ENCODE measurements around the gene HSD11B1L.

The HSD11B1L gene

GRCh38 chr19:5707576-5708575, 27.0 kb downstream of the HSD11B1L start:
- Histone ChIP-seq H3K9me3 (ENCODE audit: control insufficient read depth in 1 of 2, low read length in 2 of 2) (no peaks in the 10 kb centered on the region), H3K27me3 (ENCODE audit: low read depth, low read length) (no peaks in the 10 kb centered on the region), H3K4me3 (ENCODE audit: low read depth in 1 of 2, low read length in 2 of 2) (no peak overlapping the region), H3K4me1 (ENCODE audit: control insufficient read depth in 1 of 2, insufficient read depth in 2 of 2, low read length in 2 of 2) (no peaks in the 10 kb centered on the region), H3K27ac (ENCODE audit: low read length) (no peak overlapping the region), H3K36me3 (ENCODE audit: control insufficient read depth in 1 of 2, insufficient read depth in 2 of 2, low read length in 2 of 2) (peaks cover 22 to 83% of the 10 kb centered on the region in 2 donors)

DNA sequence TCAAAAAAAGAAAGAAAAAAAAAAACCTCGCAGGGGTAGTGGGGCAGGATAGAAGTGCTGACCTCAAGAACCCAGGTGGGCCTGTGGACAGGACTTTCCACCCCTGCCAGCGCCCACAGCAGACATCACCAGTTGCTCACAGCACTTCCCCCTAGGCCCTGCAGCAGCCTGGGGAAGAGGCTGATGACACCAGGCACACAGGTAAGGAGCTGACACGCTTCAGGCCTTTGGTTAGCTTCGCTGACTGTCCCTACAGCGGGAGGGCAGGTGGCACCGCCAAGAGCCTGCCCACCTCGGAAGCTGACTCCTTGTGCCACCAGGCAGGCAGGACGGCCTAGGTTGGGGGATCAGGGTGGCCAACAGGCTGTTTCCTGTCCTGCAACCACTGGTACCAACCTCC, 30.2 kb downstream of the HSD11B1L start:
- peaks cover 26 to 63% of the 10 kb centered on the region in 2 donors for H3K36me3 ChIP-seq (ENCODE audit: control insufficient read depth in 1 of 2, insufficient read depth in 2 of 2, low read length in 2 of 2)
- no peaks in the 10 kb centered on the region for H3K4me1 ChIP-seq (ENCODE audit: control insufficient read depth in 1 of 2, insufficient read depth in 2 of 2, low read length in 2 of 2)
- no peak overlapping the region for H3K4me3 ChIP-seq (ENCODE audit: low read depth in 1 of 2, low read length in 2 of 2)
- H3K9me3 ChIP-seq (ENCODE audit: control insufficient read depth in 1 of 2, low read length in 2 of 2) = no peaks in the 10 kb centered on the region
- H3K27me3 ChIP-seq (ENCODE audit: low read depth, low read length) = no peaks in the 10 kb centered on the region
- no peak overlapping the region for H3K27ac ChIP-seq (ENCODE audit: low read length)

DNA sequence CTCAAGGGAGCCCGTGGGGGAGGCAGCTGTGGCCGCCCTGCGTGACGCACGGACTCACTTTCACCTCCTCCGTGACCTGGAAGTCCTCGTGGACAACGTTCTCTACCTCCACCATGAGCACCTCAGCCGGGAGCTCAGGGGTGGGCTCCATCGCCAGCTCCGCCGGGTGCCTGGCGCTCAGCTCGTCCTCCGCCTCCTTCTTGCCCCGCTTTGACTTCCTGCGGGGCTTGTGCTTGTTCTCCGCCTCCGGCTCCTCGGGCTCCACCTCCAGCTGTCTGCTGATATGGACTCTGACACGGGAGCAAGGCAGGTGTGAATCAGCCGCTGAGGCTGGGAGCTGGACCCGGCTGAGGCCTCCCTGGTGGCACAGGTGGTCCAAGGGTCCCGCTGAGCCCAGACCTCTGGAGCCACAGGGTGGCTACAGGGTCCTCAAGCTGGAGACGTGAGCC, 30.9 kb downstream of the HSD11B1L start:
- Histone ChIP-seq H3K4me1 (ENCODE audit: control insufficient read depth in 1 of 2, insufficient read depth in 2 of 2, low read length in 2 of 2) (no peaks in the 10 kb centered on the region), H3K27me3 (ENCODE audit: low read depth, low read length) (no peaks in the 10 kb centered on the region), H3K27ac (ENCODE audit: low read length) (no peak overlapping the region), H3K4me3 (ENCODE audit: low read depth in 1 of 2, low read length in 2 of 2) (no peak overlapping the region), H3K36me3 (ENCODE audit: control insufficient read depth in 1 of 2, insufficient read depth in 2 of 2, low read length in 2 of 2) (peaks cover 23 to 56% of the 10 kb centered on the region in 2 donors), H3K9me3 (ENCODE audit: control insufficient read depth in 1 of 2, low read length in 2 of 2) (no peaks in the 10 kb centered on the region)

GRCh38 chr19:5713228-5713627, 32.4 kb downstream of the HSD11B1L start:
- H3K4me1 ChIP-seq (ENCODE audit: control insufficient read depth in 1 of 2, insufficient read depth in 2 of 2, low read length in 2 of 2) = peaks cover 0 to 8% of the 10 kb centered on the region in 2 donors
- H3K4me3 ChIP-seq (ENCODE audit: low read depth in 1 of 2, low read length in 2 of 2) = no peak overlapping the region
- no peaks in the 10 kb centered on the region for H3K9me3 ChIP-seq (ENCODE audit: control insufficient read depth in 1 of 2, low read length in 2 of 2)
- peaks cover 18 to 44% of the 10 kb centered on the region in 2 donors for H3K36me3 ChIP-seq (ENCODE audit: control insufficient read depth in 1 of 2, insufficient read depth in 2 of 2, low read length in 2 of 2)
- H3K27ac ChIP-seq (ENCODE audit: low read length) = no peak overlapping the region
- no peaks in the 10 kb centered on the region for H3K27me3 ChIP-seq (ENCODE audit: low read depth, low read length)

GRCh38 chr19:5714816-5715215, 34.0 kb downstream of the HSD11B1L start:
- Histone ChIP-seq H3K27ac (ENCODE audit: low read length) (no peak overlapping the region), H3K27me3 (ENCODE audit: low read depth, low read length) (no peaks in the 10 kb centered on the region), H3K9me3 (ENCODE audit: control insufficient read depth in 1 of 2, low read length in 2 of 2) (no peaks in the 10 kb centered on the region), H3K4me1 (ENCODE audit: control insufficient read depth in 1 of 2, insufficient read depth in 2 of 2, low read length in 2 of 2) (peaks cover 8 to 19% of the 10 kb centered on the region in 2 donors), H3K36me3 (ENCODE audit: control insufficient read depth in 1 of 2, insufficient read depth in 2 of 2, low read length in 2 of 2) (peaks cover 18 to 43% of the 10 kb centered on the region in 2 donors), H3K4me3 (ENCODE audit: low read depth in 1 of 2, low read length in 2 of 2) (no peak overlapping the region)

- Histone ChIP-seq H3K4me1 (ENCODE audit: control insufficient read depth in 1 of 2, insufficient read depth in 2 of 2, low read length in 2 of 2) (peaks cover 8 to 19% of the 10 kb centered on the region in 2 donors), H3K36me3 (ENCODE audit: control insufficient read depth in 1 of 2, insufficient read depth in 2 of 2, low read length in 2 of 2) (peaks cover 6 to 23% of the 10 kb centered on the region in 2 donors), H3K9me3 (ENCODE audit: control insufficient read depth in 1 of 2, low read length in 2 of 2) (no peaks in the 10 kb centered on the region), H3K27ac (ENCODE audit: low read length) (no peak overlapping the region), H3K27me3 (ENCODE audit: low read depth, low read length) (no peaks in the 10 kb centered on the region), H3K4me3 (ENCODE audit: low read depth in 1 of 2, low read length in 2 of 2) (no peak overlapping the region)
Measured at GRCh38 chr19:5717215-5717935, 36.5 kb downstream of the HSD11B1L start.

DNA sequence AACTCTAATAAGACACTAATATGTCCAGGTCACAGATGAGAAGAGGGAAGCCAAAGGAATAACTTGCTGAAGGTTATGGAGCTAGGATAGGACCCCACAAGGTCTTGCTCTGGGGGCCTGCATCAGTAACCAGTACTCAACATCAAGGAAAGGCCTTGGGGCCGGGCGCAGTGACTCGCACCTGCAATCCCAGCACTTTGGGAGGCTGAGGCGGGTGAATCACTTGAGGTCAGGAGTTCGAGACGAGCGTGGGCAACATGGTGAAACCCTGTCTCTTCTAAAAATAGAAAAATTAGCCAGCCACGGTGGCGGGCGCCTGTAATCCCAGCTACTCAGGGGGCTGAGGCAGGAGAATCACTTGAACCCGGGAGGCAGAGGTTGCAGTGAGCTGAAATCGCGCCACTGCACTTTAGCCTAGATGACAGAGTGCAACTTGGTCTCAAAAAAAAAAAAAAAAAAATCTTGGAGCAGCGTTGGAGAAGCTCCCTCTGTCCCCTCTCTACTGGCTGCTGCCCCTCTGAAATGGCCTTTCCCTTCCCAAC, 37.3 kb downstream of the HSD11B1L start:
- H3K4me3 ChIP-seq (ENCODE audit: low read depth in 1 of 2, low read length in 2 of 2) = no peak overlapping the region
- no peaks in the 10 kb centered on the region for H3K9me3 ChIP-seq (ENCODE audit: control insufficient read depth in 1 of 2, low read length in 2 of 2)
- no peaks in the 10 kb centered on the region for H3K27me3 ChIP-seq (ENCODE audit: low read depth, low read length)
- H3K4me1 ChIP-seq (ENCODE audit: control insufficient read depth in 1 of 2, insufficient read depth in 2 of 2, low read length in 2 of 2) = peaks cover 8 to 19% of the 10 kb centered on the region in 2 donors
- H3K36me3 ChIP-seq (ENCODE audit: control insufficient read depth in 1 of 2, insufficient read depth in 2 of 2, low read length in 2 of 2) = peaks cover 1 to 15% of the 10 kb centered on the region in 2 donors
- H3K27ac ChIP-seq (ENCODE audit: low read length) = no peak overlapping the region

- Histone ChIP-seq H3K36me3 (ENCODE audit: control insufficient read depth in 1 of 2, insufficient read depth in 2 of 2, low read length in 2 of 2) (peaks cover 0 to 9% of the 10 kb centered on the region in 2 donors), H3K27ac (ENCODE audit: low read length) (peak overlapping the region; percentile 80), H3K4me3 (ENCODE audit: low read depth in 1 of 2, low read length in 2 of 2) (peak overlapping the region; percentile 95 to 98), H3K9me3 (ENCODE audit: control insufficient read depth in 1 of 2, low read length in 2 of 2) (no peaks in the 10 kb centered on the region), H3K4me1 (ENCODE audit: control insufficient read depth in 1 of 2, insufficient read depth in 2 of 2, low read length in 2 of 2) (peaks cover 8 to 19% of the 10 kb centered on the region in 2 donors), H3K27me3 (ENCODE audit: low read depth, low read length) (no peaks in the 10 kb centered on the region)
Measured at GRCh38 chr19:5718579-5719273, 37.9 kb downstream of the HSD11B1L start.

DNA sequence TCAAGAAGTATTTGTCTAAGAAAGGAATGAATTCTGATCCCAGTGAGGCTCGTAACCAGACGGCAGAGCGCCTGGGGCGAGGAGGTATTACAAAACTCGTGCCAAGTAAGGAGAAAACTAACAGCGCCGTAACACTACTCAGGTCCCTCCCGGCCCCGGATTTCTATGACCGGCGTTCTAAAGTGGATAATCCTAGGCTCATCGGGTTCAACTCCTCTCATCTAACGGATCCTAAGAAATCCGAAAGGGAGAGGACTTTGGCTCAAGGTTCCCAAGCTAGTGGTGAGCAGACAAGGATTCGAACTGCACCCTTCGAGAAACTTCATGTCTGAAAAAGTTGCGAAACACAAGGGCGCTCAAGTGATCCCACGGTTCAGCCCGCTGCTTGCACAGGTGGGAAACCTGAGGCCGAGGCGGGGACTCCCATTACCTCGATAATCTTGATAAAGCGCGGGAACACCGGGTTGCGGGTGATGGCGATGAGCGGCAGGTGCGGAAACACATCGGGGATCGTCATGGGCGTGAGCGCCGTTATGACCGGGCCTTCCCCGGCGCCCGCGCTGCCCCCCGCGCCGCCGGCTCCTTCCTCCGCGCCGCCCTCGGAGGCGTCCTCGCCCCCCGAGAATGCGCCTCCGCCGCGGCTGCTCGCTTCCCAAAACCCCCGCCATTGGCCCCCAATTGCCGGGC, 38.6 kb downstream of the HSD11B1L start:
- Histone ChIP-seq H3K36me3 (ENCODE audit: control insufficient read depth in 1 of 2, insufficient read depth in 2 of 2, low read length in 2 of 2) (peaks cover 0 to 8% of the 10 kb centered on the region in 2 donors), H3K4me3 (ENCODE audit: low read depth in 1 of 2, low read length in 2 of 2) (peak overlapping the region; percentile 95 to 98), H3K9me3 (ENCODE audit: control insufficient read depth in 1 of 2, low read length in 2 of 2) (no peaks in the 10 kb centered on the region), H3K27me3 (ENCODE audit: low read depth, low read length) (no peaks in the 10 kb centered on the region), H3K4me1 (ENCODE audit: control insufficient read depth in 1 of 2, insufficient read depth in 2 of 2, low read length in 2 of 2) (peaks cover 8 to 19% of the 10 kb centered on the region in 2 donors), H3K27ac (ENCODE audit: low read length) (peak overlapping the region; percentile 80)

DNA sequence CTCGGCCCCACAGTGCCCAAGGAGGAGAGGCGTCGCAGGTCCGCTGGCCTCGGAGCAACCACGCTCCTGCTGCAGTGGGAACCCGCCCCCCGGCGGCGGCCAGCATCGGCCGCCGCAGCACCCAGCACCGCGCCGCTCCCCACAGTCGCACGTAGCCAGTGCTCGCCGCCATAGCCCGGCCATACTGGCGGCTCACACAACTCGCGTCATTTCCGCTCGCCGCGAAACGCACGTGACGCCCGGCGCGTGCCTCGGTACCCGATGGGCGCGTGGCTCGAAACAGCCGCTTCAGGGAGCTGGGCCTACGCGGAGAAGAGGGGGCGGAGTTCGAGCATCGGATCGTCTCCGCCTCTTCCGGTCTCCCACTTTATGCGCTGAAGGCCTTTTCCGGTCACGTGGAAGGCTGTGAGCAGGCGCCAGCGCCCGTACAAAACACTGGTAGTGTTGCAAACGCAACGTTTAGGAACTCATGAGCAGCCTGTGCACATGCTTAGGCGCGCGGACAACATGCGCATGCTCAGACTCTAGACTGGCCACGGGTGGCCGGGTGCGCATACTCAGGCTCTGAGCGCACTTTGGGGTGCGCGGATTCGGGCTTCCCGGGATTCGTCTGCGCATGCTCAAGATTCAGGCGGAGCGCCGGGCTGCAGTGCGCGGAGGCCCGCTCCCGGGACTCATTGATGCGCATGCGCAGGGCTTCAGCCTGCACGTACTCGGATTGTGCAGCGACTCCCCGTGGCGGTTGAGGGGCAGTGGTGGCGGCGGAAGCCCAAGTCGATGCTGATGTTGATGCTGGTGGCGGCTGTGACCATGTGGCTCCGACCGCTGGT, 39.3 kb downstream of the HSD11B1L start, which contains the start of the genes CATSPERD and LONP1:
Gene CATSPERD (plus strand): TSS at position 677 of the 830 bp plus-strand sequence. CDS start 101 bp downstream, at position 778.
Gene LONP1 (minus strand): TSS at position 186 of the 830 bp plus-strand sequence. CDS start 14 bp downstream, at position 172.
- Histone ChIP-seq H3K9me3 (ENCODE audit: control insufficient read depth in 1 of 2, low read length in 2 of 2) (no peaks in the 10 kb centered on the region), H3K27me3 (ENCODE audit: low read depth, low read length) (no peaks in the 10 kb centered on the region), H3K4me3 (ENCODE audit: low read depth in 1 of 2, low read length in 2 of 2) (peak within 1 kb of the TSS; percentile 95 to 98), H3K4me1 (ENCODE audit: control insufficient read depth in 1 of 2, insufficient read depth in 2 of 2, low read length in 2 of 2) (peaks cover 8 to 19% of the 10 kb centered on the region in 2 donors), H3K36me3 (ENCODE audit: control insufficient read depth in 1 of 2, insufficient read depth in 2 of 2, low read length in 2 of 2) (peaks cover 0 to 8% of the 10 kb centered on the region in 2 donors), H3K27ac (ENCODE audit: low read length) (peak within 1 kb of the TSS; percentile 80)
